Osteoblast (primary cell): ENCODE results near the gene SCD5. TPM values are rescaled to one million over a fixed set of nuclear protein-coding genes. Genes with fewer than 3 reads are reported as not detected.

Experiments
- DNase-seq: peaks from one replicate; pipeline ENCODE4 v3.0.0; 2011; ENCODE audit warnings: low spot score, mixed read lengths; ENCODE audit not compliant: insufficient read length; ENCODE audit errors: missing footprints
- H2AFZ ChIP-seq: 2 replicates; pipeline ENCODE4 v1.6.0; 2011; ENCODE audit warnings: mild to moderate bottlenecking, low read length
- H3K27ac ChIP-seq: 2 replicates; pipeline ENCODE4 v1.5.1; 2011; ENCODE audit warnings: mild to moderate bottlenecking, low read depth, low read length, moderate library complexity
- H3K27me3 ChIP-seq: 2 replicates; pipeline ENCODE4 v1.6.0; 2012; ENCODE audit warnings: mild to moderate bottlenecking, control low read depth, inconsistent platforms, low read length, moderate library complexity; ENCODE audit not compliant: insufficient read depth
- H3K36me3 ChIP-seq: 2 replicates; pipeline ENCODE4 v1.5.1; 2011; ENCODE audit warnings: mild to moderate bottlenecking, low read length, control low read depth, moderate library complexity; ENCODE audit not compliant: insufficient read depth
- H3K4me1 ChIP-seq: 2 replicates; pipeline ENCODE4 v1.5.1; 2011; ENCODE audit warnings: mild to moderate bottlenecking, low read length, control low read depth, moderate library complexity; ENCODE audit not compliant: insufficient read depth
- H3K4me2 ChIP-seq: 2 replicates; pipeline ENCODE4 v1.6.0; 2011; ENCODE audit warnings: mild to moderate bottlenecking, low read length; ENCODE audit not compliant: insufficient read depth
- H3K4me3 ChIP-seq: fragments of 200-600 bp; sonication (generic); 3 replicates; pipeline ENCODE4 v1.5.1; 2012; ENCODE audit warnings: mild to moderate bottlenecking, low read length, inconsistent platforms; ENCODE audit not compliant: insufficient read depth
- H3K79me2 ChIP-seq: 2 replicates; pipeline ENCODE4 v1.6.0; 2012; ENCODE audit warnings: mild to moderate bottlenecking, low read length, control low read depth, inconsistent platforms; ENCODE audit not compliant: insufficient read depth
- H3K9me3 ChIP-seq: 2 replicates; pipeline ENCODE4 v1.5.1; 2011; ENCODE audit warnings: low read depth, low read length, control low read depth
- H4K20me1 ChIP-seq: 2 replicates; pipeline ENCODE4 v1.6.0; 2012; ENCODE audit warnings: mild to moderate bottlenecking, low read length, control low read depth; ENCODE audit not compliant: insufficient read depth
- CTCF ChIP-seq: IDR thresholded peaks from 2 replicates; pipeline ENCODE4 v1.5.1; 2011; ENCODE audit warnings: mild to moderate bottlenecking, low read depth, low read length, moderate library complexity; ENCODE audit errors: extremely low read depth
- total RNA-seq: library from RNA; depleted of rRNA; stranded (reverse); fragments of >200 nt; gene quantifications from 2 replicates; pipeline ENCODE4 v1.2.3, GENCODE V29; 2012

The SCD5 gene
- total RNA-seq, 1 donor: 11.9 TPM

DNA sequence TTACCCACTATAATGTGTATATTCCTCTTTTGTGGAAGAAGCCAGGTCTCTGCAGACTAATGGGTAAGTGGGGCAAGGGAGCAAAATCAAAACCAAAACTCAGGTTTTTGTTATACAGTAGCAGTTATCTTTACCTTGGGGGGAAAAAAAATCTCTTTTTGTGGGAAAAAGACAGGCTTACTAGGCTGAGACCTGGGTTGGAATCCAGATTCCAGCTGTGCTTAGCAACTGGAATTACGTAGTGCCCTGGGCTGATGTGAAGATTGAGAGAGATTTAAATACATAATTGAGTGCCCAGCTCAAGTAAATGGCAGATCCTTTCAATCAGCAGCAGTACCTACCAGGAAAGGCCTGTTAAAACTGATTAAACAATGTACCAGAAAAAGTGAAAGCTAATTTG is 15.4 kb upstream of the SCD5 start:
- no peak overlapping the region for H3K27ac ChIP-seq
- H3K27me3 ChIP-seq: no peaks in the 10 kb centered on the region
- DNase-seq: no peak
- no peaks in the 10 kb centered on the region for H3K9me3 ChIP-seq
- H3K4me1 ChIP-seq: peaks cover 3% of the 10 kb centered on the region
- no peaks in the 10 kb centered on the region for H3K79me2 ChIP-seq
- no peak overlapping the region for H2AFZ ChIP-seq
- no peak overlapping the region for H3K4me2 ChIP-seq
- H3K36me3 ChIP-seq: peaks cover 22% of the 10 kb centered on the region
- no peaks in the 10 kb centered on the region for H4K20me1 ChIP-seq
- no peak overlapping the region for H3K4me3 ChIP-seq
- TF ChIP-seq CTCF: no peak

- Histone ChIP-seq H3K4me2 (no peak overlapping the region), H3K27ac (no peak overlapping the region), H3K4me3 (no peak overlapping the region), H3K9me3 (no peaks in the 10 kb centered on the region), H3K36me3 (peaks cover under 1% of the 10 kb centered on the region), H3K27me3 (no peaks in the 10 kb centered on the region), H2AFZ (no peak overlapping the region), H3K79me2 (no peaks in the 10 kb centered on the region), H4K20me1 (no peaks in the 10 kb centered on the region), H3K4me1 (peaks cover 3% of the 10 kb centered on the region)
- no peak for DNase-seq
- no peak for TF ChIP-seq CTCF
Observed at GRCh38 chr4:82811838-82812341, 13.3 kb upstream of the SCD5 start.

DNA sequence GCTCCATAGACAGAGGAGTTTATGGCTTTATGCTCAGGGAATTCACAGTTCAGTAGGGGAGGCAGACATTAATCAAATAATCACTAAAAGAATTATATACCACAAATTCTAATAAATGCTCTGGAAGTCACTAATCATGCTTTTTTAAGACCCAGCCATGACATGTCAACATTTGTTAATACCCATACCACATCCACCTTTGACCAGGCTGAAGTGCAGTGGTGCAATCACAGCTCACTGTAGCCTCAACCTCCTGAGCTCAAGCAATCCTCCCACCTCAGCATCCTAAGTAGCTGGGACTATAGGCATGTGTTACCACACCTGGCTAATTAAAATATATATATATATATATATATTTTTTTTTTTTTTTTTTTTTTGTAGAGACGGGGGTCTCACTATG is 12.8 kb upstream of the SCD5 start:
- no peak overlapping the region for H3K27ac ChIP-seq
- peaks cover 3% of the 10 kb centered on the region for H3K4me1 ChIP-seq
- no peak overlapping the region for H2AFZ ChIP-seq
- no peaks in the 10 kb centered on the region for H3K9me3 ChIP-seq
- no peak for DNase-seq
- H3K4me3 ChIP-seq: no peak overlapping the region
- no peaks in the 10 kb centered on the region for H3K36me3 ChIP-seq
- no peaks in the 10 kb centered on the region for H3K27me3 ChIP-seq
- no peaks in the 10 kb centered on the region for H4K20me1 ChIP-seq
- no peak overlapping the region for H3K4me2 ChIP-seq
- TF ChIP-seq CTCF: no peak
- H3K79me2 ChIP-seq: no peaks in the 10 kb centered on the region

- TF ChIP-seq CTCF: no peak
Observed at GRCh38 chr4:82810176-82810575, 11.6 kb upstream of the SCD5 start.

More at GRCh38 chr4:82810176-82810575, 11.6 kb upstream of the SCD5 start:
- no peaks in the 10 kb centered on the region for H3K9me3 ChIP-seq
- H4K20me1 ChIP-seq: no peaks in the 10 kb centered on the region
- H3K4me1 ChIP-seq: peaks cover 3% of the 10 kb centered on the region
- H3K4me2 ChIP-seq: no peak overlapping the region
- no peak overlapping the region for H3K4me3 ChIP-seq
- DNase-seq: no peak
- H3K79me2 ChIP-seq: no peaks in the 10 kb centered on the region
- no peak overlapping the region for H3K27ac ChIP-seq
- no peaks in the 10 kb centered on the region for H3K27me3 ChIP-seq
- no peak overlapping the region for H2AFZ ChIP-seq
- no peaks in the 10 kb centered on the region for H3K36me3 ChIP-seq
